ENCODE results near the gene SSRP1. TPM values are rescaled to one million over a fixed set of nuclear protein-coding genes. Genes with fewer than 3 reads are reported as not detected.

The SSRP1 gene
- total RNA-seq, 1 experiment from 2014 or later, result 399 TPM

GRCh38 chr11:57360991-57361390 lies 25.3 kb upstream of the SSRP1 start:
- CTCF ChIA-PET, result interaction anchor here (0.6 kb wide), 1 partner anchor 11 kb away, joined by 8 read pairs; no protein-coding TSS in a partner anchor
- no peak overlapping the region for H3K27ac ChIP-seq (ENCODE audit: low read depth, low read length, poor library complexity, severe bottlenecking)
- TF ChIP-seq, protein P1, sequence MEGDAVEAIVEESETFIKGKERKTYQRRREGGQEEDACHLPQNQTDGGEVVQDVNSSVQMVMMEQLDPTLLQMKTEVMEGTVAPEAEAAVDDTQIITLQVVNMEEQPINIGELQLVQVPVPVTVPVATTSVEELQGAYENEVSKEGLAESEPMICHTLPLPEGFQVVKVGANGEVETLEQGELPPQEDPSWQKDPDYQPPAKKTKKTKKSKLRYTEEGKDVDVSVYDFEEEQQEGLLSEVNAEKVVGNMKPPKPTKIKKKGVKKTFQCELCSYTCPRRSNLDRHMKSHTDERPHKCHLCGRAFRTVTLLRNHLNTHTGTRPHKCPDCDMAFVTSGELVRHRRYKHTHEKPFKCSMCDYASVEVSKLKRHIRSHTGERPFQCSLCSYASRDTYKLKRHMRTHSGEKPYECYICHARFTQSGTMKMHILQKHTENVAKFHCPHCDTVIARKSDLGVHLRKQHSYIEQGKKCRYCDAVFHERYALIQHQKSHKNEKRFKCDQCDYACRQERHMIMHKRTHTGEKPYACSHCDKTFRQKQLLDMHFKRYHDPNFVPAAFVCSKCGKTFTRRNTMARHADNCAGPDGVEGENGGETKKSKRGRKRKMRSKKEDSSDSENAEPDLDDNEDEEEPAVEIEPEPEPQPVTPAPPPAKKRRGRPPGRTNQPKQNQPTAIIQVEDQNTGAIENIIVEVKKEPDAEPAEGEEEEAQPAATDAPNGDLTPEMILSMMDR (conservative IDR thresholded peaks at IDR 0.05; ENCODE audit: low read depth, low read length), result no peak
- no peak for TF ChIP-seq EZH2 (IDR thresholded peaks at IDR 0.05; ENCODE audit: borderline replicate concordance, low read depth, low read length, poor library complexity, severe bottlenecking)
- no peak overlapping the region for H3K4me3 ChIP-seq (ENCODE audit: low read depth, low read length, poor library complexity, severe bottlenecking)
- no TSS peak for BruUV-seq (replicated peaks)
- no peaks in the 10 kb centered on the region for H3K4me1 ChIP-seq (ENCODE audit: insufficient read depth, low read length, poor library complexity, severe bottlenecking)
- no peaks in the 10 kb centered on the region for H3K9me3 ChIP-seq (ENCODE audit: low read depth, low read length, poor library complexity, severe bottlenecking)
- peaks cover 3% of the 10 kb centered on the region for H3K27me3 ChIP-seq (replicated peaks; ENCODE audit: insufficient read depth, low read depth, low read length, poor library complexity)
- POLR2A ChIA-PET (ENCODE audit: low non-redundant PET), result no interaction called here
- no peaks in the 10 kb centered on the region for H3K36me3 ChIP-seq (ENCODE audit: insufficient read depth, low read length, poor library complexity, severe bottlenecking)
- DNase-seq (ENCODE audit: low spot score), result no peak
- intact Hi-C loops (cut with micrococcal nuclease; ENCODE audit: unreplicated experiment), result no loop called here

GRCh38 chr11:57359896-57360690 lies 24.4 kb upstream of the SSRP1 start:
- no peaks in the 10 kb centered on the region for H3K4me1 ChIP-seq (ENCODE audit: insufficient read depth, low read length, poor library complexity, severe bottlenecking)
- H3K4me3 ChIP-seq (ENCODE audit: low read depth, low read length, poor library complexity, severe bottlenecking), result no peak overlapping the region
- ChIA-PET POLR2A (ENCODE audit: low non-redundant PET) (no interaction called here), CTCF (interaction anchor here (0.6 kb wide), 1 partner anchor 10 kb away, joined by 8 read pairs; no protein-coding TSS in a partner anchor)
- no peaks in the 10 kb centered on the region for H3K36me3 ChIP-seq (ENCODE audit: insufficient read depth, low read length, poor library complexity, severe bottlenecking)
- H3K27me3 ChIP-seq (replicated peaks; ENCODE audit: insufficient read depth, low read depth, low read length, poor library complexity), result peaks cover 3% of the 10 kb centered on the region
- no peak overlapping the region for H3K27ac ChIP-seq (ENCODE audit: low read depth, low read length, poor library complexity, severe bottlenecking)
- no peaks in the 10 kb centered on the region for H3K9me3 ChIP-seq (ENCODE audit: low read depth, low read length, poor library complexity, severe bottlenecking)
- no TSS peak for BruUV-seq (replicated peaks)
- TF ChIP-seq, protein P1 (conservative IDR thresholded peaks at IDR 0.05; ENCODE audit: low read depth, low read length), result no peak
- TF ChIP-seq EZH2 (IDR thresholded peaks at IDR 0.05; ENCODE audit: borderline replicate concordance, low read depth, low read length, poor library complexity, severe bottlenecking), result no peak
- intact Hi-C loops (cut with micrococcal nuclease; ENCODE audit: unreplicated experiment), result no loop called here
- DNase-seq (ENCODE audit: low spot score), result no peak

DNA sequence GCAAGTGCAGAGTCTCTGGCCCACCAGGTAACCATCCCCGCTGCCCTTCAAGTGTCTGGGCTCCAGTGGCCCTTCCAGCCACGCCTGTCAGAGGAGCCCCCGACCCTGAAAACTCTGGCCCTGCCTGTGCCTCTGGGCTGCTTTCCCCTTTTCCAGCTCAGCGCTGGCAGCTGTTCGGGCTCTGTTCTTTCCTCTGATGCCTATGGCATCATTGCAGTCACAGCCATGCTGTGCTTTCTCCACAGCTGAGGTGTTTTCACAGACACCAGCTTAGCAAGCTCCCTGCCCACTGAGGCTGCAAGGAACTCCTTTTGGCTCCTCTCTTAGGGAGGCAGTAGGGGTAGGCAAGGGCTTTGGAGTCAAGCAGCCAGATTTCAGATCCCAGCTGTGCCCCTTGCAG lies 23.7 kb upstream of the SSRP1 start:
- POLR2A ChIA-PET (ENCODE audit: low non-redundant PET), result no interaction called here
- no peak overlapping the region for H3K27ac ChIP-seq (ENCODE audit: low read depth, low read length, poor library complexity, severe bottlenecking)
- H3K27me3 ChIP-seq (replicated peaks; ENCODE audit: insufficient read depth, low read depth, low read length, poor library complexity), result peaks cover 3% of the 10 kb centered on the region
- no peak overlapping the region for H3K4me3 ChIP-seq (ENCODE audit: low read depth, low read length, poor library complexity, severe bottlenecking)
- CTCF ChIA-PET, result no interaction called here
- intact Hi-C loops (cut with micrococcal nuclease; ENCODE audit: unreplicated experiment), result no loop called here
- H3K36me3 ChIP-seq (ENCODE audit: insufficient read depth, low read length, poor library complexity, severe bottlenecking), result no peaks in the 10 kb centered on the region
- H3K4me1 ChIP-seq (ENCODE audit: insufficient read depth, low read length, poor library complexity, severe bottlenecking), result no peaks in the 10 kb centered on the region
- no TSS peak for BruUV-seq (replicated peaks)
- H3K9me3 ChIP-seq (ENCODE audit: low read depth, low read length, poor library complexity, severe bottlenecking), result no peaks in the 10 kb centered on the region
- TF ChIP-seq, protein P1 (conservative IDR thresholded peaks at IDR 0.05; ENCODE audit: low read depth, low read length), result no peak
- TF ChIP-seq EZH2 (IDR thresholded peaks at IDR 0.05; ENCODE audit: borderline replicate concordance, low read depth, low read length, poor library complexity, severe bottlenecking), result no peak
- no peak for DNase-seq (ENCODE audit: low spot score)

Measured in A673 (cell line).